Esophagus squamous epithelium (tissue), 4 donors: ENCODE results near the gene SERPINF2.

Experiments used
- CTCF ChIP-seq, 6 experiments: fragments of 450-650 bp in 4 of 6; fragments of 200-600 bp in 2 of 6; sonication (generic) in 2 of 6; IDR thresholded peaks; one replicate each; pipeline ENCODE4 v1.5.1; 2016 to 2019; ENCODE audit warnings: antibody characterized with exemption in 6 of 6, mild to moderate bottlenecking in 4 of 6, moderate library complexity in 4 of 6
- POLR2A ChIP-seq, 4 donors: fragments of 450-650 bp; IDR thresholded peaks; one replicate each; pipeline ENCODE4 v1.6.1; 2017; ENCODE audit warnings: antibody characterized with exemption in 4 of 4, mild to moderate bottlenecking in 4 of 4, moderate library complexity in 3 of 4

- TF ChIP-seq CTCF (IDR thresholded peaks at IDR 0.05) (no peak), POLR2A (IDR thresholded peaks at IDR 0.05) (no peak)
Measured at GRCh38 chr17:1731194-1731506, 11.5 kb upstream of the SERPINF2 start.
